MM.1S (cell line): Measurements from ENCODE around the gene GDF2.

Experiments used
- EZH2 ChIP-seq: fragments of 300-600 bp; sonication (generic); optimal IDR thresholded peaks from 2 replicates; pipeline ENCODE3; 2017; ENCODE audit warnings: low read depth, mild to moderate bottlenecking, antibody characterized with exemption, low read length, mixed read lengths
- TF ChIP-seq, protein P1 (sequence below): fragments of 300-600 bp; sonication (generic); IDR thresholded peaks from 2 replicates; pipeline ENCODE4 v1.5.1; 2016; ENCODE audit warnings: antibody characterized with exemption, low read length, mixed read lengths

DNA sequence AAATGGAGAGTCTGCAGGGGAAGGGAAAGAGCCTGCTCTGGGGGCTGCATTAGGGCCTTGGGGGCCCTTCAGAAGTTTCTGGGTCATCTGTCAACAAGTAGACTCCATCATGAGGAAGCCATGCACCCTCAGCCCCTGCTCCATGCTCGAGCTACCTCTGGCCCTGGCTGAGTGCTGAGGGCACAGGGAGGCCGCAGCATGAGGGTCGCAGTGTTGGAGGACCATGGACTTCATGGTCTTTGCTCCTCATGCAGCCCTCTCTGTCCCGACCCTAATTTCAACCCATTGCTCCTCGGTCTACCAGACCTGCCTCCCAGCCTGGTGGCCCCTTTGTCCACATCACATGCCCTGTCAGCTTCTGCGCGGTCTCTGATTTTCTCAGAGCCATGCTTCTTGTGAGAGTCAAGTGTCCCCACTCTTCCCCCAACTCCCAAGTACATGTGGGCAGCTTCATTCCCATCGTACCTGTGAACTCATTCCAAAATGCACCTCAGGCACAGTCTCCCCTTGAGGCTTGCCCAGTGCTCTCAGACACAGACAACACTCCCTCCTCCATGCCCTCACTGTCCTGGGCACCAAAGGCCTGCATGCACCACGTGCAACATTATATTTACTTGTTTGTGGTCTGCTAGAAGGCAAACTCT is 47.1 kb downstream of the GDF2 start:
- TF ChIP-seq, protein P1, sequence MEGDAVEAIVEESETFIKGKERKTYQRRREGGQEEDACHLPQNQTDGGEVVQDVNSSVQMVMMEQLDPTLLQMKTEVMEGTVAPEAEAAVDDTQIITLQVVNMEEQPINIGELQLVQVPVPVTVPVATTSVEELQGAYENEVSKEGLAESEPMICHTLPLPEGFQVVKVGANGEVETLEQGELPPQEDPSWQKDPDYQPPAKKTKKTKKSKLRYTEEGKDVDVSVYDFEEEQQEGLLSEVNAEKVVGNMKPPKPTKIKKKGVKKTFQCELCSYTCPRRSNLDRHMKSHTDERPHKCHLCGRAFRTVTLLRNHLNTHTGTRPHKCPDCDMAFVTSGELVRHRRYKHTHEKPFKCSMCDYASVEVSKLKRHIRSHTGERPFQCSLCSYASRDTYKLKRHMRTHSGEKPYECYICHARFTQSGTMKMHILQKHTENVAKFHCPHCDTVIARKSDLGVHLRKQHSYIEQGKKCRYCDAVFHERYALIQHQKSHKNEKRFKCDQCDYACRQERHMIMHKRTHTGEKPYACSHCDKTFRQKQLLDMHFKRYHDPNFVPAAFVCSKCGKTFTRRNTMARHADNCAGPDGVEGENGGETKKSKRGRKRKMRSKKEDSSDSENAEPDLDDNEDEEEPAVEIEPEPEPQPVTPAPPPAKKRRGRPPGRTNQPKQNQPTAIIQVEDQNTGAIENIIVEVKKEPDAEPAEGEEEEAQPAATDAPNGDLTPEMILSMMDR = no peak
- TF ChIP-seq EZH2 = no peak
